Mucosa of rectum (tissue), 2 donors: ENCODE data around the gene FUBP3.

Experiments used
- H3K27ac ChIP-seq, 2 donors: one replicate each; pipeline ENCODE4 v1.7.0; 2013; ENCODE audit warnings: inconsistent platforms in 2 of 2, low read depth in 2 of 2, low read length in 2 of 2
- H3K27me3 ChIP-seq, 2 donors: one replicate each; pipeline ENCODE4 v1.7.0; 2013; ENCODE audit warnings: low read length in 2 of 2; ENCODE audit not compliant: control insufficient read depth in 2 of 2, insufficient read depth in 2 of 2
- H3K36me3 ChIP-seq, 2 donors: one replicate each; pipeline ENCODE4 v1.7.0; 2013; ENCODE audit warnings: low read length in 2 of 2; ENCODE audit not compliant: control insufficient read depth in 2 of 2, insufficient read depth in 2 of 2
- H3K4me1 ChIP-seq, 2 donors: one replicate each; pipeline ENCODE4 v1.7.0; 2013; ENCODE audit warnings: low read length in 2 of 2, mild to moderate bottlenecking in 1 of 2; ENCODE audit not compliant: control insufficient read depth in 2 of 2, insufficient read depth in 2 of 2
- H3K4me3 ChIP-seq, 2 donors: one replicate each; pipeline ENCODE4 v1.7.0; 2013; ENCODE audit warnings: low read length in 2 of 2
- H3K9ac ChIP-seq, 2 donors: one replicate each; pipeline ENCODE4 v1.7.0; 2013; ENCODE audit warnings: low read length in 2 of 2, low read depth in 1 of 2, mild to moderate bottlenecking in 1 of 2
- H3K9me3 ChIP-seq, 2 donors: one replicate each; pipeline ENCODE4 v1.7.0; 2013; ENCODE audit warnings: low read length in 2 of 2; ENCODE audit not compliant: control insufficient read depth in 2 of 2
- donor health status: healthy.
- donor health status: Normal muscosa, but diverticular disease.

The FUBP3 gene

GRCh38 chr9:130623466-130623865 is 44.1 kb downstream of the FUBP3 start:
- Histone ChIP-seq H3K27ac (no peak overlapping the region), H3K4me1 (no peaks in the 10 kb centered on the region), H3K4me3 (no peak overlapping the region), H3K27me3 (no peaks in the 10 kb centered on the region), H3K9ac (no peak overlapping the region), H3K9me3 (no peaks in the 10 kb centered on the region), H3K36me3 (peaks cover 65 to 82% of the 10 kb centered on the region in 2 donors)

DNA sequence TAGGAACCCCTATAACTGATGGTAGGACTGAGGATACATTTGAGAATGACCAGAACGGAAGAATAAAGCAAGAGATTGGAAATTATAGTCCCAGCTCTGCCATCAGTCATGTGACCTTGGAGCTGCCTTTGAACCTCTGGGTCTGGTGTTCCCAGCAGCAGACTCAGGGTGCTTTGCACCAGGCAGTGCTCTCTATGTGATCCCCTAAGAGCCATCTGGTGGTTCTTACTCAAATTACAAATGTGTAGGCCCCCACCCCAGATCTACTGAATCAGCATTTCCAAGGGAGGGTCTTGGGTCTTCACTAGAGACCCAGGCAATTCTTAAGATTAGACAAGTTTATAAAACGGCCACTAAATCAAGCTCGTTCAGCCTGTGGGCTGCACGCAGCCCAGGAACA is 44.8 kb downstream of the FUBP3 start:
- H3K4me1 ChIP-seq, result no peaks in the 10 kb centered on the region
- peaks cover 62 to 78% of the 10 kb centered on the region in 2 donors for H3K36me3 ChIP-seq
- no peaks in the 10 kb centered on the region for H3K9me3 ChIP-seq
- no peak overlapping the region for H3K9ac ChIP-seq
- H3K27ac ChIP-seq, result no peak overlapping the region
- H3K27me3 ChIP-seq, result no peaks in the 10 kb centered on the region
- H3K4me3 ChIP-seq, result no peak overlapping the region

DNA sequence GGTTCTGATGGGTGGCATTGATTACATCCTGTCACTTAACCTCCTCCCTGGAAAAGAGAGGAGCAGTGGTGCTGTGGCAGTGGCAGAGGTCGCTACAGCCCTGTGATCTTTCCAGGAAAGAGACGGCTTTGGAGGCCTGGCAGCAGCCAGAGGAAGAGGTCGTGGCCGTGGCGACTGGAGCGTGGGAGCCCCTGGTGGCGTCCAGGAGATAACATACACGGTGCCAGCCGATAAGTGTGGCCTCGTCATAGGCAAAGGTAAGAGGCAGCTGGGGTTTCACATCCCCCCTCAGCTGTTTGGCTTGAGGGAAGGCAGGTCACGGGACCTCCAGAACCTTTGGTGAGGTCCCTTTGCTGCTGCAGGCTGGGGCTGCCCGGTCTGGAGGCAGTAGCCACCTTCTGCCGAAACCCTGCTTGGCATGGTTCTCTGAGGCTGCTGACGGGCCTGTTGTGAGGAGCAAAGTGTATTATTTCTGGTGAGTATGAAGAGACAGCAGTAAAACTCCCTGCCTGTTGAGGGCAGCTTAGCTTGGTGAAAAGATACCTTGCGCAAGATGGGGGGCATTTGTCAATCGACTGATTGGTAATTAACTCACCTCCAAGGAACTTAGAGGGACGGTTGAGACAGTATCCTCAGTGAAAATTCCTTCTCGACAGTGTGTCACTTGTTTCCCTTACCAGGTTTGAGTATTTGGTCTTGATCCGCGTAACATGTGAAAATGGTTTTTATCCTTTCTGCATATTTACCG is 47.0 kb downstream of the FUBP3 start:
- H3K9me3 ChIP-seq, result no peaks in the 10 kb centered on the region
- no peak overlapping the region for H3K9ac ChIP-seq
- no peaks in the 10 kb centered on the region for H3K4me1 ChIP-seq
- H3K36me3 ChIP-seq, result peaks cover 60 to 78% of the 10 kb centered on the region in 2 donors
- H3K27ac ChIP-seq, result no peak overlapping the region
- H3K27me3 ChIP-seq, result no peaks in the 10 kb centered on the region
- no peak overlapping the region for H3K4me3 ChIP-seq

DNA sequence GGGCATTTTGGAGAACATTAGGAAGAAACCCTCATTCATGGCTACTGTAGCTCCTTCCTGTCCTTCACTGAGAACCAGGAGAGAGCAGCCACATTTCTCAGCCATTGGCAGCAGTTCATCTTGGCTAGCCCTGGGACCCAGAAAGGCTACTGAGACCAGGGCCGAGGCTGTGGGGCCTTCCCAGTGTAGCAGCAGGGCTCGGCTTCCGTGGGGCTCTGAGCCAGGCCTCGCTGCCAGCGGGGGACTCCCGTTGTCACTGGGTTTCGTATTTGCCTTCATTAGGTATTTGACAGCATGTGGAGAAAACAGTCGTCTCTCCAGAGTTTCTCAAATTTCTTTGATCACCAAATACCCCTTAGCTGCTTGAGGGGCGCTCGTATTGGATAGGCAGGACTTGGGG is 47.7 kb downstream of the FUBP3 start:
- Histone ChIP-seq H3K4me1 (no peaks in the 10 kb centered on the region), H3K9me3 (no peaks in the 10 kb centered on the region), H3K27ac (no peak overlapping the region), H3K4me3 (no peak overlapping the region), H3K27me3 (no peaks in the 10 kb centered on the region), H3K9ac (no peak overlapping the region), H3K36me3 (peaks cover 66 to 84% of the 10 kb centered on the region in 2 donors)

DNA sequence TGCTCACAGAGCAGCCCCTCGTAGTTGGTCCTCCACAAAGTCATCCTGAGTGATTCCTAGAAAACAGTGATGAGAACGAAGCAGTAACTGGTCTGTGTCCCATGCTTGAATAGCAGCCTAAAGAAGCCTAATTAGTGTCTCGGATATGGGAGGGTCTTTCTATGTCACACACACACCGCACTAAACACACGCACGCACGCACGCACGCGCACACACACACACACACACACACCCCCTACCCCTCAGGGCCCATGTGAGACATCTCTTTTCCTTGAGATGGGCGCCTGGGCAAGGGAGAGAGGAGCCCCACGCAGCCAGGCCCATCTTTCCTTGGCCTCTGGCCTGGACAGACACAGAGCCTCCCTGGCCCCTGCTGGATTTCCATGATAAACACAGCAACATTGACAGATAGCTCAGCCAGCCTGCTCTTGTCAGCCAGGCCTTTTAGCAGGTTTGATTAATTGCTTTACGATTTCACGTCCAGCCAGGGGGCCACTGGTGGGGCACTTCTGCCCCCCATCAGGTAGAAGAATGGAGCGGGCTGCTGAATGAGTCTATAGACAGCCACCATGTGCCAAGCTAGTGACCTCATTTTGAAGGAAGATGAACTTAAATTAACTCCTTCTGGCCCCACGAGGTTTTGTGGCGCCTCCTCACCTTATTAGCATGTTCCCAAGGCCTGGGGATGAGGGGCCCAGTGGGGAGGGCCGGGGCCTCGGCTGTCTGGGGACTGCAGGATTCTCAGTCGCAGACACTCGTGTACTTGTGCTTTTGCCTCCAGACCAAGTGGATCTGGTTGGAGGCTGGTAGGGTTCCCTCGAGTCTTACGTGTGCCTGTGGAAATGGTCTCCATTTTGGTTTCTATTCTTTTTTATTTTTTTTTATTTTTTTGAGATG is 48.8 kb downstream of the FUBP3 start:
- H3K36me3 ChIP-seq, result peaks cover 71 to 87% of the 10 kb centered on the region in 2 donors

GRCh38 chr9:130629443-130630070 is 50.2 kb downstream of the FUBP3 start:
- Histone ChIP-seq H3K9ac (no peak overlapping the region), H3K4me3 (no peak overlapping the region), H3K9me3 (no peaks in the 10 kb centered on the region), H3K4me1 (no peaks in the 10 kb centered on the region), H3K27ac (no peak overlapping the region), H3K27me3 (no peaks in the 10 kb centered on the region), H3K36me3 (peaks cover 73 to 88% of the 10 kb centered on the region in 2 donors)

More for the DNA sequence above, 48.8 kb downstream of the FUBP3 start:
- no peak overlapping the region for H3K9ac ChIP-seq
- no peaks in the 10 kb centered on the region for H3K9me3 ChIP-seq
- no peaks in the 10 kb centered on the region for H3K4me1 ChIP-seq
- H3K4me3 ChIP-seq, result no peak overlapping the region
- no peaks in the 10 kb centered on the region for H3K27me3 ChIP-seq
- H3K27ac ChIP-seq, result no peak overlapping the region

- Histone ChIP-seq H3K4me3 (no peak overlapping the region), H3K36me3 (peaks cover 75 to 90% of the 10 kb centered on the region in 2 donors), H3K27me3 (no peaks in the 10 kb centered on the region), H3K9me3 (no peaks in the 10 kb centered on the region), H3K4me1 (no peaks in the 10 kb centered on the region), H3K27ac (no peak overlapping the region), H3K9ac (no peak overlapping the region)
Observed at GRCh38 chr9:130630071-130630450, 50.7 kb downstream of the FUBP3 start.

DNA sequence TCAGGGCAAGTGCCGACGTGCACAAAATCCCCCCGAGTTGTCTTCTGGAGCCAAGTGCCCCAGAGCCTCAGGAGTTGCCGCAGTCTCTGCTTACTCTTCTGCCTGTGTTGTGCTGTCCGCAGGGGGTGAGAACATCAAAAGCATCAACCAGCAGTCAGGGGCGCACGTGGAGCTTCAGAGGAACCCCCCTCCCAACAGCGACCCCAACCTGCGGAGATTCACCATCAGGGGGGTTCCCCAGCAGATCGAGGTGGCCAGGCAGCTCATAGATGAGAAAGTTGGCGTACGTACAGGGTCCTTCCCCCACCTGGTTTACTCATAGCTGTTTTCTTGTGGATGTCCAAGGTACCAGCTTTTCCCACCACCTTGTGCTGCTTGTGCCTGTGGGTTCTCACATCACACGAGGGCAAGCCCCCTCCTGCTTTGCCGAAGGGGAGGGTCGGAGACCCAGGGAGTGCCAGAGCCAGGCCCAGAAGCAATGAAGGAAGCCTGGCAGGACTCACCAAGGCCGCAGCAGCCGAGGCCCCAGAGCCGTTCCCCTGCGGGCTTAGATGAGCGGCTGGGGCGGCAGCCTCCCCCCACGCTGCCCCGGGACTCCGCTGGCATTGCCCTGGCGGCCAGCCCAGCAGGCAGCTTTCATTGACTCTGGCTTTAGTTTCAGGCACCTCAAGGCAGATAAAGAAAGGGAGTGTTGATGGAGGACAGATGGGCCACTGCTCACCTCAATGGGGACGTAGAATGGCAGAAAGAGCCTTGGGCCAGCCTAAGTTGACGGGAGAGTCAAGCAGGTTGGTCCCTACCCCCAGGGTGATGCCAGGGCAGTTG is 51.3 kb downstream of the FUBP3 start:
- Histone ChIP-seq H3K9ac (no peak overlapping the region), H3K27ac (no peak overlapping the region), H3K4me1 (no peaks in the 10 kb centered on the region), H3K4me3 (no peak overlapping the region), H3K9me3 (no peaks in the 10 kb centered on the region), H3K27me3 (no peaks in the 10 kb centered on the region), H3K36me3 (peaks cover 74 to 89% of the 10 kb centered on the region in 2 donors)

- Histone ChIP-seq H3K27me3 (no peaks in the 10 kb centered on the region), H3K4me3 (no peak overlapping the region), H3K36me3 (peaks cover 75 to 89% of the 10 kb centered on the region in 2 donors), H3K9ac (no peak overlapping the region), H3K4me1 (no peaks in the 10 kb centered on the region), H3K9me3 (no peaks in the 10 kb centered on the region), H3K27ac (no peak overlapping the region)
Observed at GRCh38 chr9:130631331-130632080, 52.1 kb downstream of the FUBP3 start.
